ENCODE data around the gene NOP16. TPM values are rescaled to one million over a fixed set of nuclear protein-coding genes. Genes with fewer than 3 reads are reported as not detected.

NOP16 gene, protein sequence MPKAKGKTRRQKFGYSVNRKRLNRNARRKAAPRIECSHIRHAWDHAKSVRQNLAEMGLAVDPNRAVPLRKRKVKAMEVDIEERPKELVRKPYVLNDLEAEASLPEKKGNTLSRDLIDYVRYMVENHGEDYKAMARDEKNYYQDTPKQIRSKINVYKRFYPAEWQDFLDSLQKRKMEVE
- total RNA-seq: 100 to 1,000 TPM; 151 to 163 TPM

DNA sequence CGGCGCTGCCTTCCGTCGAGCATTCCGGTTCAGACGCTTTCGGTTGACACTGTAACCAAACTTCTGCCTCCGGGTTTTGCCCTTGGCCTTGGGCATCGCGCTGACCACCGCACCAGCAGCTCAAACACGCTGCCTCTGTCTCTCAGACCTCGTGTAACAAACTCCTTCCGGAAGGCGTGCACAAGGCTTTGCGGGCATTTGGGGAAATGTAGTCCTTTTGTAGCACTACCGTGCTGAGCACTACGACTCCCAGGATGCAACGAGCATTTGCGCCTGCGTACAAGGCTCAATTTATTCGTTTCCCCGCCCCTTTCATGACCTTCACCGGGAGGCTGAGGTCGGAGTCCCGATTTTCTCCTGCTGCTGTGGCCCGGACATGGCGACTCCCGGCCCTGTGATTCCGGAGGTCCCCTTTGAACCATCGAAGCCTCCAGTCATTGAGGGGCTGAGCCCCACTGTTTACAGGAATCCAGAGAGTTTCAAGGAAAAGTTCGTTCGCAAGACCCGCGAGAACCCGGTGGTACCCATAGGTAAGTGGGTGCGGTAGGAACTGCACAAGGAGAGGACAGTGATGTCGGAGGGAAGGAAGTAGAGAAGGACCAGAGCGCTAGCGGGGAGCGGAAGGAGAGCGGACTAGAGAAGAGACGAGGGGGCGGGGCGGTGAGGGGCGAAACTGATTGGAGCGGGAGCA, at the start of gene NOP16, which contains the start of gene HIGD2A:
NOP16 (minus strand) TSS at position 155 of the 691 bp plus-strand sequence; CDS start at position 96, 59 bp downstream.
HIGD2A (plus strand) TSS at position 308 of the 691 bp plus-strand sequence; CDS start at position 377, 69 bp downstream.
- CTCF ChIA-PET: interaction anchor here (0.8 to 1.3 kb wide), 3 partner anchors 9 to 59 kb away, joined by 3 read pairs; no protein-coding TSS in a partner anchor
- POLR2A ChIA-PET: interaction anchor here (0.5 to 2.4 kb wide), 11 partner anchors 9 to 155 kb away, joined by 3 to 12 read pairs (median 4); partner anchors contain the start of genes KIAA1191 and RNF44

- ChIA-PET CTCF (interaction anchor here (0.7 kb wide), 1 partner anchor 106 kb away, joined by 3 read pairs; no protein-coding TSS in a partner anchor), POLR2A (no interaction called here)
Measured at GRCh38 chr5:176436656-176437055, 48.3 kb upstream of the NOP16 start.

- ChIA-PET POLR2A (no interaction called here), CTCF (no interaction called here)
Measured at GRCh38 chr5:176432707-176433106, 44.3 kb upstream of the NOP16 start.

DNA sequence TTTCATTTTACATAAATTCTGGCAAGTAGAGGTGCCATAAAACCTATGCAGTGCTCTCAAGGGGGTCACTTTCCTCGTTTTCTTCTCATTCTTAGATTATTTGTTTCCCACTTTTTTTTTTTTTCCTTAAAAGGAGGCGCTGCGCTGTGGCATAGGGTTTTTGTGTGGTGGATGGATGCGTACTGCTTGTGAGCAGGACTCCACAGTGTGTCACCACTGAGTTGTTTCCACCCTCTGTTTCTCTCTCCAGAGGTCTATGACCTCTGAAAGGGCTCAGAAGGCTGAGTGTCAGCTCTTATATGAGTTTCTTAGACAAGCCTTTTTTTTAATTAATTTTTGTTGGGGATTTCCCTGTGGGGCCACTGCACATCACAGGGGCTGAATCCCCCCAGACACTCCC, 41.6 kb upstream of the NOP16 start:
- POLR2A ChIA-PET: no interaction called here
- CTCF ChIA-PET: no interaction called here

GRCh38 chr5:176427971-176428370, 39.6 kb upstream of the NOP16 start:
- POLR2A ChIA-PET: no interaction called here
- CTCF ChIA-PET: no interaction called here

GRCh38 chr5:176426876-176427275, 38.5 kb upstream of the NOP16 start:
- CTCF ChIA-PET: no interaction called here
- POLR2A ChIA-PET: no interaction called here

- ChIA-PET CTCF (no interaction called here), POLR2A (no interaction called here)
Measured at GRCh38 chr5:176425791-176426190, 37.4 kb upstream of the NOP16 start.

DNA sequence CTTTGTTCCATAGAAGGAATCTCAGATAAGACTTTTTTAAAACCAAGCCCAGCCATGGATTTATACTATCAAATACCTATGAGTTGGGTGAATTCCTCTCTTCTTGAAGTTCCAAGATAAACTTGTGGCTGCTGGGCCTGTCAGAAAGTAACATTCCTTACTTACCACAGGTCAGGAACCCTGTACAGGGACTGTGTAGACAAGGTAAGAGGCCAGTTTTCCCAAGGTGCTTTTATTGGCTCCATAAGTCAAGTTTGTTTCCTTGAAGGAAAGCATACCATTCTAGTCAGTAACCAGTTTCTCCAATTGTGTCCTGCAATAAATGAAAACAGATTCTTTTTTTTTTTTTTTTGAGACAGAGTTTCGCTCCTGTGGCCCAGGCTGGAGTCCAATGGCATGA, 36.7 kb upstream of the NOP16 start:
- ChIA-PET CTCF (no interaction called here), POLR2A (no interaction called here)

DNA sequence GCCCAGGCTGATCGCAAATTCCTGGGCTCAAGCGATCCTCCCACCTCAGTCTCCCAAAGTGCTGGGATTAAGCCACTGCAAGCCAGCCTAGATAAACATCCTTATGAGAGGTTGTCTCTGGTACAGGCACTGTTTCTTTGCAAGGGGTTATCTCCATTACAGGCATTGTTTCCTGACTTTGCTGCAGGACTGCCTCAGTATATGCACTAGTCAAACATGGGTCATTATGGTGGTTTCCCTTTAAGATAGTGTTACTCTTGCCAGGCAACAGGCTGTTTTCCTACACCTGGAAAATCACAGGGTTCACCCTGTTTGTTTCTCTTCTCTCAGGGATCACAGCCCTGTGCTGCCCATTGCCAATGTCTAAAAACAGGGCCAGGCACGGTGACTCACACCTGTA, 35.8 kb upstream of the NOP16 start:
- ChIA-PET POLR2A (no interaction called here), CTCF (no interaction called here)

- CTCF ChIA-PET: interaction anchor here (0.8 to 1.3 kb wide), 3 partner anchors 27 to 116 kb away, joined by 3 to 5 read pairs (median 3); partner anchors contain the start of genes FAF2 and RNF44
- POLR2A ChIA-PET: no interaction called here
Measured at GRCh38 chr5:176420972-176421544, 32.7 kb upstream of the NOP16 start.

DNA sequence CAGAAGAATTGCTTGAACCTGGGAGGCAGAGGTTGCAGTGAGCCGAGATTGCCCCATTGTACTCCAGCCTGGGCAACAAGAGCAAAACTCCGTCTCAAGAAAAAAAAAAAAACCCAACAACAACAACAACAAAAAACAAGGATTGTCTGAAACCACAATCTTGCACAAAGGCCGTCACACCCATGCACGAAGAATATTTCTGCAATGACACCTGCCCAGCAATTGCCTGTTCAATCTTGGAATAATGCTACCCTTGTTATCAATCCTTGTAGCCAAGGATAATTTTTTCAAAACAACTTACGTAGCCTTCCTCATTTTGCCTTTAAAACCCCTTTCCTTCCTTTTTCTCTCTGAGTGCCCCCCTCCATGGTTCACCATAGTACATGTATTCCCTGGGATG, 31.7 kb upstream of the NOP16 start:
- POLR2A ChIA-PET: no interaction called here

DNA sequence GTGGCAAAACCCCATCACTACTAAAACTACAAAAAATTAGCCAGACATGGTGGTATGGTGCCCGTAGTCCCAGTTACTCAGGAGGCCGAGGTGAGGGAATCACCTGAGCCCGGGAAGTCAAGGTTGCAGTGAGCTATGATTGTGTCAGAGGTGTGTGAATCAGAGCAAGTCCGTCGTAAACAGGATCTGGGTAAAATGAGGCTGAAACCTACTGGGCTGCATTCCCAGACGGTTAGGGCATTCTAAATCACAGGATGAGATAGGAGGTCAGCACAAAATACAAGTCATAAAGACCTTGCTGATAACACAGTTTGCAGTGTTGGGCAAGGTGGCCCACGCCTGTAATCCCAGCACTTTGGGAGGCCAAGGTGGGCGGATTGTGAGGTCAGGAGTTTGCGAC, 29.9 kb upstream of the NOP16 start:
- CTCF ChIA-PET: interaction anchor here (2.9 kb wide), 1 partner anchor 30 kb away, joined by 16 read pairs; the partner anchor contains the start of gene FAF2
- POLR2A ChIA-PET: no interaction called here

More for the DNA sequence above, 31.7 kb upstream of the NOP16 start:
- CTCF ChIA-PET: interaction anchor here (1.3 kb wide), 1 partner anchor 117 kb away, joined by 5 read pairs; the partner anchor contains the start of gene RNF44

DNA sequence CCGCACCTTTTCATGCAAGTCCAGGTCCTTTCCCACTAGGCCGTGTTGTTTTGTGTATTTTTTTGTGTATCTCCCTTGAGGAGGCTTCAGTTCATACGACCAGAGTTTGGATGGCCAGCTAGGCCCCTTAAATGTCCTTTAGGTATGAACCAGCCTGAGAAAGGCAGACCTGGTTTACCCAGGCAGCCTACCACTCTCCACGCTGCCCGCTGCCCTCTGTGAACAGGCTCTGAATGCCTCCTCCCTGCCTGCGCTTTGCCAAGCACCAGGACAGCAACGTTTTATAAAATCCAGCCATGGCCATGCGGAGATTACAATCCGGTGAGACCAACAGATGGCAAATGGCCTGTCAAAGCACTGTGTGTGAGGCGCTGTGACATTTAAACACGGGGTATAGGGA, 28.6 kb upstream of the NOP16 start:
- CTCF ChIA-PET: interaction anchor here (0.6 to 2.9 kb wide), 11 partner anchors 11 to 214 kb away, joined by 3 to 16 read pairs (median 3); partner anchors contain the start of genes EIF4E1B, FAF2 and SNCB

DNA sequence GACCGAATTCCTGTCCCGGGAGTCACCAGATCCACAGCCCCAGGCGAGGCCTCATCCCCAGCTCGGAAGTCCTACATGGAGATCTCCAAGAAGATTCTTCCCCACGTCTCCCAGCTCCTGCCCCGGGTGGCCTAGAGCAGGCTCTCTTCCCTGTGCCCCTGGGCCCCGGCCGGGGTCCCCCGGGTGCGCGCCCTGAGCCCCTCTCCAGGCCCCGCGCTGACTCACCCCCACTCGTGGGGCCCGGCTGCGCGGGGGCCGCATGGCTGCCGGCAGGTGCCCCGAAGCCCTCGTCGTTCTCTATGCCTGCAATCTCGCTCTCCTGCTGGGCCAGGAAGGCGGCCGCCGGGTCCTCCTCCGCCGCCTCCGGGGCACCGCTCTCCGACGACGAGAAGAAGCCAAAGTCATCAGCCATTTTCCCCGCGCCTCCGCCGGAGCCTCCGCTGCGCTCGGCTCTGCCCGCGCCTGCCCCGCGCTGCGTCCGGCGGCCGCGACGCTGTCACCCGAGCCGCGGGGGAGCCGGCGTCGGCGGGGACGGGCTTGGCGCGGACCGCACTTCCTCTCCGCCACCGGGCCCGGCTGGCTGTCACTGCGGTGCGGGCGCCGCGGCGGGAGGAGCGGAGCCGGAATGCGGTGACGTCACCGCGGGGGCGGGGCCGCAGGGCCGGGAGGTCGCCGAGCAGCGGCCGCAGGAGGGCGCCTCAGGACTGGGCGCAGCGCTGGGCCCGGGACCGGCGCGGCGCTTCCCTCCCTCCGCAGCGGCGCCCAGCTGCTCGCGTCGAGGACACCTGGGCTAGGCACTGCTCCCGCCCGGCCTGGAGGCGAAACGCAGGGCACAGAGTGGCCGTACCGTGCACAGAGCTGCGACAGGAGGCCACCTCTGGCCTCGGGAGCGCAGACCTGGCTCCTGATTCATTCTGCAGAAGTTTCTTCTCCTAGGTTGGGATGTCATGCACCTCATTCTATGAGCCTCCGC, 27.8 kb upstream of the NOP16 start, which contains the start of gene CLTB:
CLTB (minus strand) TSS at position 588 of the 973 bp plus-strand sequence; CDS start at position 412, 176 bp downstream.
- ChIA-PET POLR2A (interaction anchor here (0.6 to 2.7 kb wide), 8 partner anchors 20 to 127 kb away, joined by 3 to 7 read pairs (median 4); partner anchors contain the start of genes FAF2, HIGD2A and NOP16), CTCF (interaction anchor here (0.6 to 2.9 kb wide), 19 partner anchors 11 to 215 kb away, joined by 3 to 16 read pairs (median 3); partner anchors contain the start of genes EIF4E1B, FAF2, RNF44 and SNCB)

More for the DNA sequence above, 28.6 kb upstream of the NOP16 start:
- POLR2A ChIA-PET: interaction anchor here (0.6 to 2.7 kb wide), 7 partner anchors 15 to 127 kb away, joined by 3 to 7 read pairs (median 4); partner anchors contain the start of genes FAF2, HIGD2A and NOP16

DNA sequence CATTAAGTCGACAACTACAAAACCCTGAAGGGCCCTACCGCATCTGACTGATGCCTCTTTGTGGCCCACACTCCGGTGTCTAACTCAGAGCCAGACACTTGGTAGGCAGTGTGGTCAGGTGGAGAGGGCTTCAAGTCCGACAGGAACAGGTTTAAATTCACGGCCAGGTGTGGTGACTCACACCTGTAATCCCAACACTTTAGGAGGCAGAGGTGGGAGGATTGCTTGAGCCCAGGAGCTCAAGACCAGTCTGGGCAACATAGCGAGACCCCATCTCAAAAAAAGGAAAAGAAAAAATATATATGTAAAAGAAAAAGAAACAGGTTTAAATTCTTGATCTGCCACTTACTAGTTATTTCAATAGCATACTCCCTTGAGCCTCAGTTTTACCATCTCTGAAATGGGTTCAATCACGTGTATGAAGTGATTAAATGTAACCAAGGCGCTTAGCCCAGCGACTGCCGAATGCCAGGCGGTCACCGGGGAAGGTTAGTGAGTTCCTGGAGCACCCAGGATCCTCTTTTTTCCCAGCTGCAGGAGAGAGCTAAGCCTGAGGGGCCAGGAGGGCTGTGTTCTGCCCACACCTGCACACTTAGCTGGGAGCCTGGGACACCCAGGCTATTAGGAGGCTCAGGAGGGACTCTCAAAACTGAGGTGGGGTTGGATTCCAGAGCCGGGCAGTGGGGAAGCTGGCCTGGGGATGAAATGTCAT, 27.0 kb upstream of the NOP16 start:
- CTCF ChIA-PET: interaction anchor here (0.6 to 2.0 kb wide), 9 partner anchors 16 to 182 kb away, joined by 3 to 11 read pairs (median 3); partner anchors contain the start of genes FAF2 and RNF44
- POLR2A ChIA-PET: interaction anchor here (0.6 to 2.7 kb wide), 4 partner anchors 20 to 123 kb away, joined by 3 to 7 read pairs (median 4); partner anchors contain the start of genes FAF2, HIGD2A and NOP16

- ChIA-PET POLR2A (interaction anchor here (1.4 kb wide), 1 partner anchor 26 kb away, joined by 5 read pairs; the partner anchor contains the start of genes HIGD2A and NOP16), CTCF (interaction anchor here (0.6 to 2.0 kb wide), 2 partner anchors 33 to 85 kb away, joined by 3 to 6 read pairs; partner anchors contain the start of gene FAF2)
Measured at GRCh38 chr5:176414704-176415103, 26.3 kb upstream of the NOP16 start.

DNA sequence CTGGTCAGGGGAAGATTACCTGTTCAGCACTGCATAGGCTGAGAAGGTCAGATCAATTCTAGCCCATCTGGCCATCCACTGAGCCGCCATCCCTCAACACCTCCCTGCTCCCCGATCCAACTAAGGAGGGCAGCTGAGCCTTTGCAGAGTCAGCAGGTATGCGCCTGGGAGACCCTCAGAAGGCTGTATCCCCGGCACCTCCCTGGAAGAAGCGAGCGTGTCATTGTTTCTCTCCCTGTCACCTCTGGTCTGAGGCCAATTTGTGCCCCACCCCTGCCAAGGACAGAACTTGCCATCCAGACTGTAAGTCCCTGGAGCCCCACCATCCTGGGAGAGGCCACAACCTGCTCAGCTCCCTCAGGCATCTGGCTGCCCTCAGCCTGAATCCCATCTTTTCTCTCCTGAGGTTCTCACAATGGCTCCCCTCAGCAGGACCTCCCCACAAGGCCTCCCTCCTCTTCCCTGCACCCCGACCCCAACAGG, 25.4 kb upstream of the NOP16 start:
- POLR2A ChIA-PET: interaction anchor here (0.6 kb wide), 1 partner anchor 232 kb away, joined by 4 read pairs; no protein-coding TSS in a partner anchor
- CTCF ChIA-PET: interaction anchor here (0.6 kb wide), 1 partner anchor 86 kb away, joined by 3 read pairs; no protein-coding TSS in a partner anchor

Measured in activated CD8-positive, alpha-beta memory T cell treated with anti-CD3 and anti-CD28 coated beads for 36 hours (primary cell).